GM12878 (cell line): Measurements from ENCODE around the gene GON4L. TPM values are rescaled to one million over a fixed set of nuclear protein-coding genes. Genes with fewer than 3 reads are reported as not detected.
"Not testable (repeated sequence)": the region's sequence is repeated elsewhere in the genome, so short reads cannot be mapped to it uniquely, and the experiment has no call there.

ENCODE experiments used
- ATAC-seq: fragments of 200-7000 bp; cut with Tn5 transposase; 3 replicates; pipeline ENCODE4 v1.9.1; 2020; ENCODE audit warnings: mild to moderate bottlenecking, moderate library complexity
- BruUV-seq: library from RNA; stranded (reverse); fragments of 400-500 nt; replicated peaks from 2 replicates; lab custom pipeline; 2021; lab: Mats Ljungman, UMichigan
- CTCF ChIA-PET: fragments of 300-600 bp; sonication (Branson Sonifier 250); formaldehyde crosslinking; extraction: SDS; loops from one replicate; lab custom pipeline; 2021; ENCODE audit warnings: inconsistent platforms; lab: Yijun Ruan, JAX
- POLR2A ChIA-PET: fragments of 350-600 bp; formaldehyde crosslinking; extraction: SDS; loops from one replicate; lab custom pipeline; 2021; ENCODE audit warnings: inconsistent platforms; lab: Charles Lee
- RAD21 ChIA-PET: fragments of 300-600 bp; sonication (Branson Sonifier 250); formaldehyde crosslinking; loops from one replicate; lab custom pipeline; 2023; ENCODE audit warnings: antibody characterized with exemption; ENCODE audit not compliant: unreplicated experiment; lab: Charles Lee
- SMC1A ChIA-PET: fragments of 300-600 bp; sonication (Branson Sonifier 250); formaldehyde crosslinking; loops from one replicate; lab custom pipeline; 2023; ENCODE audit not compliant: unreplicated experiment, uncharacterized antibody; lab: Charles Lee
- DNase-seq: peaks from one replicate; pipeline ENCODE4 v3.0.0-alpha.2; 2011; ENCODE audit warnings: low read depth, low spot score
- FAIRE-seq: peaks from 3 replicates; lab custom pipeline; 2011; peaks lifted over from hg19 to GRCh38; lab: Jason Lieb, UNC
- H2AFZ ChIP-seq: 2 replicates; pipeline ENCODE4 v1.6.0; 2011; ENCODE audit warnings: low read depth, low read length, control low read depth; ENCODE audit not compliant: control insufficient read depth
- H3K27ac ChIP-seq: 2 replicates; pipeline ENCODE4 v1.5.1; 2011; ENCODE audit warnings: control low read depth; ENCODE audit not compliant: control insufficient read depth, insufficient read depth
- H3K27me3 ChIP-seq, 2 experiments: replicated peaks in 1 of 2; 2 replicates each; pipeline versions ENCODE4 v1.6.0 to v1.6.1; 2011; ENCODE audit warnings: low read length in 1 of 2; ENCODE audit not compliant: control insufficient read depth in 2 of 2, insufficient read depth in 2 of 2
- H3K36me3 ChIP-seq, 2 experiments: 2 replicates each; pipeline ENCODE4 v1.5.1; 2011; ENCODE audit warnings: low read length in 1 of 2; ENCODE audit not compliant: control insufficient read depth in 2 of 2, insufficient read depth in 2 of 2
- H3K4me1 ChIP-seq: 2 replicates; pipeline ENCODE4 v1.6.1; 2011; ENCODE audit warnings: mild to moderate bottlenecking, low read length, moderate library complexity, mixed read lengths; ENCODE audit not compliant: control insufficient read depth, insufficient read depth
- H3K4me2 ChIP-seq: 2 replicates; pipeline ENCODE4 v1.6.0; 2011; ENCODE audit warnings: control low read depth; ENCODE audit not compliant: control insufficient read depth, insufficient read depth
- H3K4me3 ChIP-seq: fragments of 200-600 bp; sonication (generic); 2 replicates; pipeline ENCODE4 v1.5.1; 2016
- H3K79me2 ChIP-seq: 2 replicates; pipeline ENCODE4 v1.6.0; 2011; ENCODE audit warnings: low read length; ENCODE audit not compliant: control insufficient read depth, insufficient read depth
- H3K9ac ChIP-seq: 2 replicates; pipeline ENCODE4 v1.8.0; 2011; ENCODE audit warnings: low read length, control low read depth, mixed read lengths; ENCODE audit not compliant: control insufficient read depth, insufficient read depth
- H3K9me3 ChIP-seq: replicated peaks from 3 replicates; pipeline ENCODE4 v1.5.1; 2011; ENCODE audit warnings: mild to moderate bottlenecking, low read length; ENCODE audit not compliant: control insufficient read depth, insufficient read depth
- H4K20me1 ChIP-seq: 2 replicates; pipeline ENCODE4 v1.6.0; 2011; ENCODE audit not compliant: control insufficient read depth, insufficient read depth
- ATF7 ChIP-seq: fragments of 450-650 bp; IDR thresholded peaks from 2 replicates; pipeline ENCODE4 v1.6.1; 2016; ENCODE audit warnings: low read depth, mild to moderate bottlenecking
- CEBPB ChIP-seq, 2 experiments: fragments of 150-350 bp in 1 of 2; IDR thresholded peaks; 2 replicates each; pipeline ENCODE4 v1.6.1; 2012 to 2014; ENCODE audit warnings: low read depth in 2 of 2, low read length in 2 of 2, borderline replicate concordance in 1 of 2, inconsistent platforms in 1 of 2
- CREB1 ChIP-seq: IDR thresholded peaks from 2 replicates; pipeline ENCODE4 v1.6.1; 2012; ENCODE audit warnings: low read depth, mild to moderate bottlenecking, inconsistent platforms
- HDGF ChIP-seq: fragments of 450-650 bp; IDR thresholded peaks from 2 replicates; pipeline ENCODE4 v1.6.1; 2016; ENCODE audit warnings: antibody characterized with exemption
- IRF4 ChIP-seq: IDR thresholded peaks from 2 replicates; pipeline ENCODE4 v1.6.1; 2011; ENCODE audit warnings: low read depth, low read length
- SUZ12 ChIP-seq: fragments of 200-600 bp; sonication (generic); IDR thresholded peaks from one replicate; pipeline ENCODE4 v1.6.1; 2018; ENCODE audit warnings: antibody characterized with exemption, mild to moderate bottlenecking; ENCODE audit not compliant: unreplicated experiment
- WGBS: methylation state at CpG from one replicate; pipeline ENCODE4 v1.1.6; 2016; ENCODE audit warnings: low lambda C conversion rate; ENCODE audit not compliant: insufficient replicate concordance, insufficient coverage; ENCODE audit errors: missing lambda C conversion rate; 5-methylcytosine and 5-hydroxymethylcytosine counted together
- in situ Hi-C: fragments of 300-500 bp; cut with MboI; formaldehyde crosslinking; loops from 9 replicates; pipeline ENCODE4 v1.14.3; 2018; ENCODE audit warnings: mixed read lengths
- intact Hi-C: fragments of 100-400 bp; cut with micrococcal nuclease; formaldehyde crosslinking; loops from one replicate; pipeline ENCODE4 v1.14.2; 2022; ENCODE audit not compliant: unreplicated experiment
- polyA plus RNA-seq, 11 experiments: library from polyadenylated mRNA; depleted of rRNA in 4 of 11; unstranded in 6 of 11; stranded (reverse) in 5 of 11; fragments of >200 nt; fragmentation: Nextera tagmentation in 4 of 11; fragmentation: Illumina TruSeq in 1 of 11; extraction: Ambion mirVana in 4 of 11; extraction: Trizol in 1 of 11; gene quantifications; 1 replicate in 1 of 11; 2 replicates in 10 of 11; pipeline versions ENCODE4 v1.2.1 to v1.2.3, GENCODE V29; 2011 to 2016; ENCODE audit warnings: inconsistent platforms in 2 of 11, missing spikeins in 2 of 11, low read depth in 1 of 11
- total RNA-seq, 4 experiments: library from RNA; depleted of rRNA in 3 of 4; stranded (reverse); fragments of >200 nt in 3 of 4; fragmentation: Illumina TruSeq in 1 of 4; extraction: Trizol in 1 of 4; gene quantifications; 2 replicates each; pipeline versions ENCODE4 v1.2.1 to v1.2.3, GENCODE V29; 2013 to 2021

Gene GON4L
- total and polyA plus RNA-seq, 10 of the 15 experiments (the other 5 are each of a cell fraction or from before 2014, with no cell fraction given) = 17.7 to 40.7 (median 28.0) TPM

DNA sequence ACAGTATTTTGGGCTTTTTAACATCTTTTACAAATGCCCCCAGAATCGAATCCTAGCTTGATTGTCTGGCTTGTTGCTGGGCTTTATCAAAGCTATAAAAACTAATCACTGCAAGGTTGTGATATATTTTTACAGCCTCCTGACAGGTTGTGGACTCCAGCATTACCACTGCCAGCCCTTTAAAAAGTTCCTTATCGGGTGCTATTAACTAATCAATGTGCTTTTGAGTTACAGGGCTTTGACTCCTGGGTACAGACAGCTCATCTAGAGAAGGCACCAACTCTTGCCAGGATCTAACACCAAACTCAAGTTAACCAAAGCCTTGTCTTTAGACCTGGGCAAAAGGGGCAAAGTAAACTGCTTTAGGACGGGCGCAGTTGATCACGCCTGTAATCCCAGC is 16.6 kb downstream of the GON4L start (continued):
- TF ChIP-seq CEBPB (IDR thresholded peaks at IDR 0.05; ENCODE audit: borderline replicate concordance in 1 of 2, low read depth in 2 of 2, low read length in 2 of 2) (no peak), IRF4 (no peak), CREB1 (no peak)

- ATAC-seq (no peak), DNase-seq (no peak), FAIRE-seq (no peak)
- H3K9ac ChIP-seq = no peak overlapping the region
- no peak overlapping the region for H3K4me3 ChIP-seq
- H3K27ac ChIP-seq = no peak overlapping the region
- no peaks in the 10 kb centered on the region for H3K27me3 ChIP-seq
- ChIA-PET POLR2A (no interaction called here), SMC1A (no interaction called here), CTCF (no interaction called here), RAD21 (no interaction called here)
- no peaks in the 10 kb centered on the region for H4K20me1 ChIP-seq
- intact Hi-C loops = no loop called here
- WGBS = 98% methylated on average over 6 of the region's 6 CpGs
- H3K4me2 ChIP-seq = no peak overlapping the region
- peaks cover 3% of the 10 kb centered on the region for H3K79me2 ChIP-seq
- H3K4me1 ChIP-seq = peaks cover 3% of the 10 kb centered on the region; the same call in 1 of the 2 replicates
- TF ChIP-seq ATF7 (no peak), HDGF (no peak), SUZ12 (no peak)
- H3K36me3 ChIP-seq = peaks cover 0 to 5% of the 10 kb centered on the region in 2 experiments; a peak in 2 of 4 replicates
- no TSS peak for BruUV-seq
- in situ Hi-C loops = no loop called here
- H2AFZ ChIP-seq = no peak overlapping the region
- no peaks in the 10 kb centered on the region for H3K9me3 ChIP-seq
Observed at GRCh38 chr1:155835548-155835947, 21.5 kb downstream of the GON4L start.

GRCh38 chr1:155834927-155835399 is 22.1 kb downstream of the GON4L start:
- POLR2A ChIA-PET, SMC1A ChIA-PET, H2AFZ ChIP-seq, FAIRE-seq, DNase-seq, H3K9me3 ChIP-seq, H3K36me3 ChIP-seq, H4K20me1 ChIP-seq, H3K27ac ChIP-seq, H3K79me2 ChIP-seq, RAD21 ChIA-PET, in situ Hi-C loops, H3K9ac ChIP-seq, ATAC-seq, H3K4me2 ChIP-seq, BruUV-seq, intact Hi-C loops, H3K4me3 ChIP-seq, H3K27me3 ChIP-seq, H3K4me1 ChIP-seq, CTCF ChIA-PET: not testable (repeated sequence)
- WGBS = 85% methylated on average over 9 of the region's 9 CpGs
